Measurements from ENCODE around the gene TMEM176B.

DNA sequence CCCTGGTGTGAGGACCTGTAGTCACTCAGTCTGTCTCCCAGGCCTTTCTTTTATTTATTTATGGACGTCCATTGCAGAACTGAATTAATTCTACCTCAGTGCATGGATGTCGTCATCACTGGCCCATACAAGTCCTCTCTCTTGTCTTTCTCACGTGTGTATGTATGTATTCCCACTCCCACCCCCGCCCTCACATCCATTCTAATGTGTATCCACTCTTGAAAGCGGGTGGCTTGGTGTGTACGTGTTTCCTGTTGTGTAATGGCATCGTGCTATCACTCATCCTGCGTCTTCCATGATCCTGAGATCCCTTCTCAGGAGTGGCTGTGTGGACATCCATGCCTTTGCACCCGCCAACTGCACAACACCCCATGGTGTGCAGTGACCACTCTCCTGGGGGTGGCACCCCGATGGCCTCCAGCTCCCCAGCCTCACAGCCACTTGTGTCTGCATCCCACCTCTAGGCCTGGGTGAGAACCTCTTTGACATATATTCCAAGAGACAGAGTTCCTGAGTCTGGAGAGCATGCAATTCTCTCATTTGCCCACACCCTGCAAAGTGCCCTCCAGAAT is 49.1 kb upstream of the TMEM176B start:
- no peak for TF ChIP-seq POLR2A (IDR thresholded peaks at IDR 0.05)
- no peak for TF ChIP-seq CTCF (IDR thresholded peaks at IDR 0.05)
- no peak for TF ChIP-seq EP300 (IDR thresholded peaks at IDR 0.05; ENCODE audit: low read depth)

Measured in transverse colon (tissue), 3 donors.